Fibroblast of the conjunctiva (primary cell): ENCODE measurements around the gene CDC42EP2.

Experiments used
- DNase-seq: peaks from one replicate; pipeline ENCODE4 v3.0.0-alpha.2; 2010; ENCODE audit warnings: low read depth

Gene CDC42EP2

DNA sequence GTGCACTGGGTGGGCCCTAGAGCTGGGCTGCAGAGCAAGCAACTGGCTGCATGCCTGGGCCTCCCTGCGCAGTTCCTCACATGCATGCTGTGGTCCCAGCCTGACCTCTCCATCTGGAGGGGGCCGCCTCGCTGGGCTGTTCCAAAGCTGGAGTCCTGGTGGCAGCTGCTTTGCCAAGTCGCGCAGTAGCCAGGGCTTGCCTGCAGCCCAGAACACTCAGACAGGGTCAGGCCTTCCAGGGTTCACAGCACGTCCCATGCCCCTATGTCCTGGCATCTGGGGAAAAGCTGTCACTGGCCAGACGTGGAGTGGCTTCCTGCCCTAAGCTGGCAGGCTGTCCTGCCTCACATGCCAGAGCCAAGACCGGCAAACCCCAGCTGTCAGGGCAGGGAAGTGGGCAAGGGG lies 16.5 kb upstream of the CDC42EP2 start:
- no peak for DNase-seq

DNA sequence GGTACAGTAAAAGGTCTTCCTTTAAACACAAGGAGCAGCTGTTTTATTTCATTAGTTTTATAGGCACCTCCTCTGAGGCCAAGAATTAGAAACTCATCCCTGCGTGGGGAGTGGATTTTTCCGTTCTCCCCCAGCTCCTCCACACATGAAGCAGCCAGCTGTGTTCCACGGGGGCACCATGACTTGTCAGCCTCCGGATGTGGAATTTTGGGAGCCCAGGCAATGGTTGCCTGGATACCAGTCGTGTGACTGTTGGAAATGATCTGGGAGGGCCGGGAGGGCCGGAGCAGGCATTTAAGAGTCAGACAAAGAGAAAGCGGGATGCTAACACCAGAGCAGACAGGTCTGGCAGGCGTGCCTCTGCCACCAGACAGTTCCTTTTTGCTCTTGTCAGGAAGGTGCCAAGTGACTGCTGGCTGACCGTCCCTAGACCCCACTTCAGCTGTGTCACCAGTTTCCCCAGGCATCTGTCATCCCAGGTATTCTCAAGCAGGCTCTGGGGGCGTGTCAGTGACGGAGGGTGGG lies 15.9 kb upstream of the CDC42EP2 start:
- DNase-seq = no peak

DNA sequence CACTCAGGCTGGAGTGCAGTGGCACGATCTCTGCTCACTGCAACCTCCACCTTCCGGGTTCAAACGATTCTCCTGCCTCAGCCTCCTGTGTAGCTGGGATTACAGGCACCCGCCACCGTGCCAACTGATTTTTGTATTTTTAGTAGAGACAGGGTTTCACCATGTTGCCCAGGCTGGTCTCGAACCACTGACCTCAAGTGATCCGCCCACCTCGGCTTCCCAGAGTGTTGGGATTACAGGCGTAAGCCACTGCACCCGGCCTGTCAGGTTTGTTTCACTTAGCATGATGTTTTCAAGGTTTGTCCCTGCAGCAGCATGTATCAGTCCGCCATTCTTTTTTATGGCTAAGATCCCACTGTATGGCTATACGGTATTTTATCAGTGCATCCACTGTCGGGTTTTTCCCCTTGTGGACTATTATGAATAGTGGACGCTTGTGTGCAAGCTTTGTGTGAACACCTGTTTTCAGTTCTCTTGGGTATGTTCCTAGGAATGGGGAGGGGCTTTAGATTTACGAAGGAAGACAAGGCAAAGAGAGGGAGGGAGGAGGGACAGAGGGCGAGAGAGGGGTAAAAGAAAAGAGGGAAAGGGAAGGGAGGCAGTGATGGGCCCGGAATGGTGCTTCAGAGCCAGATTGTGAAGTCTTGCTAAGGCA lies 13.9 kb upstream of the CDC42EP2 start:
- no peak for DNase-seq

DNA sequence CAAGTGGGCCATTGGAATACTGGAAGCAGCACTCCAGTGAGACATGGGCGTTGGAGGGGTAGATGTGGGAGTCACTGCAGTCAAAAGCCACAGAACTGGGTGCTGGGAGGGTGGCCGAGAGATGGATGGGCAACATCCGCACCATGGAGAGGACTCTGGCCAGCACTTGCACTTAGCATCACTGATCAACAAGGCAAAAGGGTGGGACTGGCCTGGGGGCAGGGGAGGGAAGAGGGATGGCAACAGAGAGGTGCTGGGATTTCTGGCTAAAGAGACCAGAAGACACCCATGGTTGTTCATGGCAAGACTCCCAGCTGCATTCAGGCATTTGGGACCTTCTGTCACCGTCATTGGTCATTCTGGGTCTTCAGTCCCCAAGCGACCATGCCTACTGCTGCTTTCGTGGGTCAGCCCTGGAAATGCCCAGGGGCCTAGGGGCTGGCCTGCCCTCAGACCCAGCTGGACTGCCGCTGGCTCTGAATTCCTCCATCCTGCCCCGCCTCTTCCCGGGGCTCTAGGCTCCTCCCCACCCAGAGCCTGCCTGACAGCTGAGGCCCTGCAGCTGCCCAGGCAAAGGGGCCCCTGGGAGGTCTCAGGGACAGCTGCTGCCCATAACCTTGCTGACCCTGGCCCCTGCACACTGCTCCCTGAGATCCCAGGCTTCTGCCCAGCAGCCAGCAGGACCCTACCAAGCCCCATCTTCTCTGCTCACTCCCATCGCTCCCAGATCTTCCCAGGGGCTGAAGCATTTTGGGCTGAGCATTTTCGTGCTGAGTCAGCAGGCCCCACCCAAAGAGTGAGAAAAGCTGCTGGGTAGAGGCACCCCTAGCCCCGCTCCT lies 13.0 kb upstream of the CDC42EP2 start:
- DNase-seq = no peak

DNA sequence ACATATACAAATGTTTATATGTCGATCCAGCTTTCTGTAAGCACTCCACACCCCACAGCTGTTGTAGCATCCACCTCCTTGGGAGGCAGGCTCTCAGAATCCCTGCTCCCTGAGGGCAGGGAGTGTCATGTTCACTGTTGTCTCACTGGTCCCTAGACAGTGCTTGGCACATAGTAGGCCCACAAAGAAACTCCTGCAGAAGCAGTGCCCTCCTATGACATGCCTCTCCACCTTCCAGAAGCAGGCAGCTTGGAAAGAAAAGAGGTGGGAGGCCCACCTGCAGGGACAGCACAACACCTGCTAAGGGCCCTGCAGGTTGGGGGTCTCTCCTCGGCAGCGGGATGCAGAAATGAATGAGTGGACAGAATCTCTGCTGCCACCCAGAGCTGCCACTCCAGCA lies 11.1 kb upstream of the CDC42EP2 start:
- no peak for DNase-seq

DNA sequence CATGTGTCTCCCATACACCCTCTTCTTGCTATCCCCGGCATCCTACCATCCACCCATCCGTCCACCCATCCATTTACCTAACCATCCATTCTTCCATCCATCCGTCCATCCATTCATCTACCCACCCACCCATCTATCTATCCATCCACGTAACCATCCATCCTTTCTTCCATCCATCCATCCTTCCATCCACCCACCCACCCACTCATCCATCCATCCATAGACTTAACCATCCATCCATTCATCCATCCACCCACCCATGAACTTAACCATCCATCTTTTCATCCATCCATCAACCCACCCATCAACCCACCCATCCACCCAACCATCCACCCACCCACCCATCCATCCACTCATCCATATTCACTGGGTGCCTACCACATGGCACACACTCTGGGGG lies 10.6 kb upstream of the CDC42EP2 start:
- DNase-seq = no peak

DNA sequence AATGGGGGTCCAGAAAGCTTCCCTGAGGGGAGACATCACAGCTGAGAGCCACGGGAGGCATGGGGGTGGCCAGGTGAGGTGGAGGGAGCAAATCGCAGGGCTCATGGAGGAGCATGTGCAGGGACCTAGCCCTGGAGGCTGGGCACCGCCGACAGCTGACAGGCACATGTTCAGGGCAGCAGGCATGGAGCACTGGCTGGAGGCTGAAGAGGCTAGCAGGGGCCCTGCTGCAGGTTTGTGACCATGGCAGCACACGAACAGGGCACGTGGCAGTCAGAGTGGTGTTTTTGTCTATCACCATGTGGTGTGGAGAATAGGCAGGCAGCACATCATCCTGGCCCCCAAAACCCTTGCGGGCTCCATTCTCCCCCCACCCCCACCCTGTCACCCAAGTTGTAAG lies 10.1 kb upstream of the CDC42EP2 start:
- DNase-seq = no peak

DNA sequence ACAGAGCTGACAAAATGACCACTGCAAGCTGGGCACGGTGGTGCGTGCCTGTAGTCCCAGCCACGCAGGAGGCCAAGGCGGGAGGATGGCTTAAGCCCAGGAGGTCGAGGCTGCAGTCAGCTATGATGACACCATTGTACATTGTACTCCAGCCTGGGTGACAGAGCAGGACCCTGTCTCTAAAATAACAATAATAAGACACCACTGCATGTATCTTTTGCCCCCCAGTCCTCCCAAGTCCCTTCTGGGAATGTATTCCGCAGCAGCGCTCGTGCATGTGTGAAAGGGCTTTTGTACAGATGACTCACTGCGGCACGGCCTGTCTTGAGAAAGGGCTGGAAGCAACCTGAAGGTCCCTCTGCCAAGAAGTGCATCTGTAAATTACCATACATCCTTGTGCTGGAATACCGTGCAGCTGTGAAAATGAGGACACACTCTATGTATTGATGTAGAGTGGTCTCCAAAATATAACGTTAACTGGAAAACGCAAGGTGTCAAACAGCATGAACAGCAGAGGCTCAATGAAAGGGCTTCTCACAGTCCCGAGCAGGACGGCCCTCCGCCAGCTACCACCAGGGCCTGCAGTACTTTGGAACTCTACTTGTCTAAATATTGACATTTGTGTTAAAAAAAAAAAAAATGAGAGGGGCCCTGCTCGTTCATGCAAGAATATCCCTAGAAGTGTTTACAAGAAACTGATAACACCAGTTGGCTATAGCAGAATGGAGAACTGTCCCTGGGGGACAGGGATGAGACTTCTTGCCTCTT lies 9.0 kb upstream of the CDC42EP2 start:
- DNase-seq = no peak

DNA sequence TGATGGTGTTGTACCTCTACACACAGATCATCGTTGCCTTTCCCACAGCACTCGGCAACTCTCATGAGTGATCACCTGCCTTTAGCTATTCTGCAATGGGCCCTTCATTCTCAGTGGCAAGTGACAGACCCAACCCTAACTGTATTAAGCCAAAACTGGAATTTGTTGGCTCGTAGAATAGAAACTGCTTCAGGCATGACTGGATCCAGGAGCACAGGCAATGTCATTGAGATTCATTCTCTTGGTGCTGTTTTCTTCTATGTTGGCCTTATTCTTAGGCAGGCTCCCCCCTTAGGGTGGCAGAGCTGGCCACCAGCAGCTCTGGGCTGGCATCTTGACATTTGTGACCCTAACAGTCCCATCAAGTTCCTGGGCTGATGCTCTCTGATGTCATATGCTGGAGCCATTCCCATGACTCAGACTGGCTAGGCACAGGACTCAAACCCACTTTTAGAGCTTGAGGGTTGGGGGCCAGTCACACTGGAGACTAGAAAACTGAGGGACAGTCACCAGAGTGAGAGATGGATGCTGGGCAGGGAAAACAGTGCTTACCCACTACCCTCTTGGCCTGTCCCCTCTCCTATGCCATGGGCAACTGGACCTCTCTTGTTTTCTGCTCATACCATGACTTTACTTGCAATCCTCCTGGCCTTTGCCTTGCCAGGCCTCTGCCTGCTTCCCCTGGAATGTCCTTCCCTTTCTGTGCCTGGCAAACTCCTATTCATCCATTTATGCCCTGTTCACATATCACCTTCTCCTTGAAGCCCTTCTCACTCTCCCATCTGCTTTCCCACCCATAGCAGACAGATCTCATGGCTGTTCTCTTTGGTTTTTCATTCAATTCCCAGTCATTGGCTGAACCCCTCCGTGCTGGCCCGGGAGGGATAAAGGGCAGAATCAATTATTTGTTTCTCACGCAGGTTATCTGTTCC lies 7.1 kb upstream of the CDC42EP2 start:
- no peak for DNase-seq

DNA sequence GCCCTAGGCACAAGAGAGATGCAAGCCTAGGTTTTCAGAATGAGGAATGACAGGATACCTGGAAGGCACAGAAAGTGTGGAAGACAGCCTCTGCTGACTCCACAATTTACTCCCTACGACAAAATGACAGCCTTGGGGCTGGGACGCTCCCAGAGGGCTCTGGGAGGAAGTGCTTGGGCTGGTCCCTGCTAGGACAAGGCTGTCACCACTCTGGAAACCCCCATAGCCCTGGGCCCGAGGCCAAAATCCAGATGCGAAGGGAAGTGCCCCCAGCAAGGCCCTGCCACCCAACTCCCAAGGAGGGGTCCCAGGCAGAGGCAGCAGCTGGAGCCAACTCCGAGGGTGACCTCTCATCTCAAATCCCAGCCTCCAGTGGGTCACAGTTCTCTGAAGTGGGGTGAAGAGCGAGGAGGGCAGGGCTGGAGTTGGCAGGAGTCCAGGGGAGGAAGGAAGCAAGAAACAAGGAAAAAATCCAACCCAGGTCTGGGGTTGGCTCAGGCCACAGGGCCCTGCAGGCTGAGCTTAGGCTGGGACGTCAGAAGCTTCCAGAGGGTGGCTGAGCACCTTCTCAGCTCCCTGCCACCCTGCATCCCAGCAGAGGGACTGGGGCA lies 6.3 kb upstream of the CDC42EP2 start:
- DNase-seq = no peak

DNA sequence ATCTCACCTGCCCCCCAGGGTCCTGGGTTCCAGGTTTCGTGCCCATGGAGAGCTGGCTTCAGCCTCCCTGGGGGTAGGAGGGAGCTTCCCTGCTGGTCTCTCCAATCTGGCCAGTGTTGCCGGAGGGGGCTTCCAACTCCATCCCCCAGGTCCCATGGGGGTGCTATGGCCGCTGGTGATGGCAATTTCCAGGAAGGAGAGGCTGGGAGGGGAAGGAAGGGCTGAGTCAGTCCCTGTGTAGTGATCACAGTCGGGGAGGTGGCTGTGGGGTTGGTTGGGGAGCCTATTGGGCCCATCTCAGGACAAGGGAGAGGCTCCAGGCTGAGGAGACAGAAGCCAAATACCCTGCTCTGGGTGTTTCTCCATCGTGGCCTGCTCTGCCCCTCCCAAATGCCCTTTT lies 5.7 kb upstream of the CDC42EP2 start:
- DNase-seq = no peak

DNA sequence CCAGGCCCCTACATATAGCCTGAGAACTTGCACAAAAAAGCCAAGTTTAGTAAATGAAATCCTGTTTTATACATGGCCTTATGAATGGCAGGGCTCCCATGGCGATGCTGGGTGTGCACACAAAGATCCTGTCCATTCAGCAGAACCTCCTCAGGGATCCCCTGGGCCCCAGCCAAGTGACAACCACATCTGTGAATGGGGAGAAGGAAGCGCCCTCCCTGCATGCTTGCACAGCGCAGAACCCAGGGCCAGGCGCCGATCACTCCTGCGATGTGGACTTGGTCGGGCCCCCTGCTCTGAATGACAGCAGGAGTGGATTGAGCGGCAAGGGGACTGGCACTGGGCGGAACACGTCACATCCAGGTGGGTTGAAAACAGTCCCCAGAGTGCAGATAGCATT lies 4.5 kb upstream of the CDC42EP2 start:
- DNase-seq = no peak

DNA sequence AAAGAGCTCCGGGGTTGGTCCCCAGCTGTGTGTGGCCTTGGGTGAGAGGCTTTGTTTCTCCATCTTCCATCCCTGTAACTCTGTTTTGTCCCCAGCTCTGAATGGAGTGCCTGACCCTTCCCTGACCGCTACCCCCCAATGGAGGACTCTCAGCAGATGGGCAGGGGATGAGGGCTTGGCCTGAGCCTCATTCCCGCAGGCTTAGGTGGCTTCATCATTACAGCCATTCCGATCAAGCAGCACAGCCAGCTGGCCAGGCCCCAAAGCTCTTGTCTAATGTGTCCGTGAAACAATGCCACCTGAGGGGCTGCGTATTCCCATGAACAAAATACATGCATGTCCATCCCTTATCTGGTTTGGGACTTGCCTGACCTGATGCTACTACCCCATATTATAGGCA lies 3.9 kb upstream of the CDC42EP2 start:
- DNase-seq = no peak

DNA sequence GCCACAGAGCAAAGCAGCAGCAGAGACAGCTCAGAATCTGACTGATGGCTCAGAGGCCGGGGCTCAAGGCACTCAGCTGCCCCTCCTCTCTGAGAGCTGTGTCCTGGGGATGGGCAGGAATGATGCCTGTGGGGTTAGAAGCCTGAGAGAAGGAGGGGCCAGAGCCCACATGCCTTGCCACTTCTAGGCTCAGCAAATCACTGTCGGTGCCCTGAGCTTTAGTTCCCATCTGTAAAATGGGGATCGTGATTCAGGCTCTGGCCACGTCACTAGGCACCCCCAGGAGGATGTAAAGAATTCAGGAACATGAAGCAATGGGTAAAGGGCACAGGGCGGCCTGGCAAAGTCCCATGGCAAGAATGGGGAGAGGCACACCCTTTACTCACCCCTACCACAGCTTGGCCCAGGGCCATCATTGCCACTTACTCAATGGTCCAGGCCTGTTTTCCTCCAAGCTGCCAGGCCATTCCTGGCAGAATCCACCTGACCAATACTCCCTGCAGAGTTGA lies 3.4 kb upstream of the CDC42EP2 start:
- DNase-seq = no peak

DNA sequence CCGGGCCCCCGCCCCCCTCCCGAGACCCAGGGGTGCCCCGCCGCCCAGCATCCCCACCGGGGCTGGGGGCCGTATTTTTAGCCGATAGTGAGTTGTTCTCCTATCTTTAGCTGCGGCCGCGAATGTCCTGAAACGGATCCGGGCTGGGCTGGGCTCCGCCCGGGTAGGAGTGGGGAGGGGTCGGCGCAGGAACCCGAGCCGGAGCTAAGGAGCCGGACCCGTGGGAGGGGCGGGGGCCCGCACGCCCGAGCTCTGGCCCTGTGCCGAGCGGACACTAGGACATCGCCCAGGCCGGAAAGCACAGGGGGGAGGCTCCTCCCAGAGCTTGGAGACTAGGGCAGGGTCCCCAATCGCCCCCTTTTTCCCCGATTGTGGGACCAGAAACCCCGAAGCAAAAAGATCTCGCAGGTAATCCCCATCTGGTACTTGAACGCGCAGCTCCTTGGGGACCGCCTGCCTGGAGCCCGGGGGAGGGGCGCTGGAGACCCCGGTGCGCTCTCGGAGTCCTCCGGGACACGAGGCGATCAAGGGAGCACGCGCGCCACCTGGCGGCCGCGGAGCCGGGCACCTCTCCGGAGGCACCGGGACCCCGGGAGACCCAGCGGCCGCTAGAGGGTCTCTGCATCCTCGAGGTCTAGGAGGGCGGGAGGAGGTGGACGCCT lies 669 bp downstream of the CDC42EP2 start:
- no peak for DNase-seq

DNA sequence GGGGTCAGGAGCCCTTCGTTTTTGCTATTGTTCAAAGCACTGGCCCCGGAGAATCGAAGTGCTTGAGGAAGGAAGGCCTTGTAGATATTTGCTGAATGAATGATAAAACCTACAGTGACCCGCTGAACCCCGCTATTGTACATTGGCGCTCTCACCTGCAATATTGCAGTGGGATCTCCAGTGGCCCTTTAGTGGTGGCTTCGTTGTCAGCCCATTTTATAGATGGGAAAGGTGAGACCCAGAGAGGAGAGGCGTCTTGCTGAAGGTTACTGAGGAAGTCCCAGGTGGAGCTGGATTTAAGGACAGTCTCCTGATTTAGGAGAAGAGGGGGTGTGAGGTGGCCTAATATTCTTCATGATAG lies 1.2 kb downstream of the CDC42EP2 start:
- no peak for DNase-seq

DNA sequence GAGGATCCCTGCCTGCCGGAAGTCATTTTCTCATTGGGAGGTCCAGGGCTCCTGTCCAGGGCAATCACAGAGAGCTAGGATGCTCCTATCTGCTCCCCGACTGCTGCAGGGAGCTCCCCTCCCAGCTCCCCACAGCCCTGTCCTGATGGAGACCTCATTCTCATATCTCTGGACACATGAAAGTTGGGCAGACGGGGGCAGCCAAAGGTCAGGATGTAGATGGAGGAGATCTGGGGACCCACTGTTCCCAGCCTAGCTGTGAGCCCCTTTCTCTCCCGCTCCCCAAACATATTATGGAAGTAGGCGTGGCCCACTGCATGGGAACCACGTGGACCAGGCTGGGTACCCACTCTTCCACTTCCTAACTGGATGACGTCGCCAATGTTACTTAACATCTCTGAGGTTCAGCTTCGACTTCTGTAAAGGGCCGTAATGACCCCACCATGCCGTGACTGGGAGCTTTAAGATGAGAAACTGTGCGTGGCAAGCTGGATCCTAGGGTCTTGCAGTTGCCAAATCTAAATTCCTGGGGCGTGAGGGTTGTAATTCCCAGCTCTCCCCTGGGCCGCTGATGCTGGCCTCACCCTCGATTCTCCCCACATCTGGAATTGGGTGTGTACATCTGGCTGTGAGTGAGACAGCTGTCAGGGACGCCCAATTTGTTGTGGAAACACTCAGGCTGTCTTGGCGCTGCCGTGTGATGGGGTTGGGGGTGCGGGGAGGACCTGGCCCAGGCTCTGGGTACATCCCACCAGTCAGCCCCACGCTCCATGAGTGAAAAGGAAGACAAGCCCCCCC lies 1.8 kb downstream of the CDC42EP2 start:
- peak; percentile 90 for DNase-seq

DNA sequence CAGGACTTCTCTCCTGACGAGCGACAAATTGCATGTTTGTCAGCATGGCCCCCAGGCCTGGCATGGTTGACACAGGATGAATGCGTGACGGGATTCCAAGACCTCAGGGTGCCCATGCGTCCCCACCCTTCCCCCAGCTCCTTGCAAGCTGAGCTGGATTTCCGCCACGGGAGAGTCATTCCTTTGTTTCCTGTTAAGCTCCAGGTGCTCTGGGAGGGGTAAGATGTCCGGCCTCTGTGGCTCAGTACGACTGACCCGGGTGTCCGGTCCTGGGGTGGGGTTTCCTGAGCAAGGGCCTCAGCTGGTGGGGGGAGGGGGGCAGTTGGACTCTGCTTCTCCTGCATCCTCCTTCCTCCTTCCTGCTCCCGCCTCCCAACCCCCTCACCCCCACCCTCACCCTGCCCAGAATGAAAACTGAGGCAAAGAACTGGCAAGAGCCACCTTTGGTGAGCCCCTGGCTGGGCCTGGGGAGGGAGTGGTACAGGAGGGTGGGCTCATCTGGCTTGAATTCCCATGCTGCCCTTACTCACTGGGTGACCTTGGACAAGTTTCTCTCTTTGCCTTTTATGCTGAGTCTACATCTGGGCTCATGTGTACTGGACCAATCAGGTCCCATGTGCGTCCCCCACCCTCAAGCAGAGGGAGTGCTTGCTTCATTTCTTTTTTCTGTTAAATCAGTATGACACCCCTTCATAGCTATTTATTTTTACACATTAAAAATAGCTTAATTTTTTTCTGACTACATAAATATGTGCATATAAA lies 2.5 kb downstream of the CDC42EP2 start:
- DNase-seq = no peak
